ENCODE data around the gene GIGYF1.
"Not testable (repeated sequence)": the region's sequence is repeated elsewhere in the genome, so short reads cannot be mapped to it uniquely, and the experiment has no call there.

GIGYF1 gene

DNA sequence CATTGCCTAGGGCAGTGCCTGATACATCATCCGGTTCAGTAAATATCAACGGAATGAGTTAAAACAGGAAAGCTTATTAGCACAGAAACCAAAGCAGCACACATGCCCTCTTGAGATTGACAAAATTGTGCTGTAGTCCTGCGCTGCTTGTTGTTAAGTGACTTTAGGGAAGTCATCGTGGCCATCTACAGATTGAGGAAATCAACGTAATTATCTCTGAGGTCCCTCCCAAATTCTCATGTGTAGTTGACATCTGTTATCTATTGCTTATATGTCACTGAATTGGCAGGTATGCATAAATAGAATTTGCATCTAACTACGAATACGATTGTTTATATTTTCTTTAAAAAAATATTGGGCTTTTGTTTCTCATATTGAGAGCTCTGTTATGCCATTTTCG, 24.0 kb downstream of the GIGYF1 start:
- Histone ChIP-seq H3K4me3 (ENCODE audit: low read depth, low read length) (no peak overlapping the region), H3K27ac (ENCODE audit: low read depth, low read length) (no peak overlapping the region), H3K4me1 (ENCODE audit: control insufficient read depth, insufficient read depth, low read length, unreplicated experiment) (no peaks in the 10 kb centered on the region), H3K27me3 (ENCODE audit: insufficient read depth, low read length) (no peaks in the 10 kb centered on the region), H3K79me2 (ENCODE audit: control insufficient read depth, insufficient read depth, low read length, unreplicated experiment) (peaks cover 14% of the 10 kb centered on the region), H2AFZ (ENCODE audit: low read length, unreplicated experiment) (no peak overlapping the region), H3K36me3 (ENCODE audit: insufficient read depth, low read length) (no peaks in the 10 kb centered on the region)

DNA sequence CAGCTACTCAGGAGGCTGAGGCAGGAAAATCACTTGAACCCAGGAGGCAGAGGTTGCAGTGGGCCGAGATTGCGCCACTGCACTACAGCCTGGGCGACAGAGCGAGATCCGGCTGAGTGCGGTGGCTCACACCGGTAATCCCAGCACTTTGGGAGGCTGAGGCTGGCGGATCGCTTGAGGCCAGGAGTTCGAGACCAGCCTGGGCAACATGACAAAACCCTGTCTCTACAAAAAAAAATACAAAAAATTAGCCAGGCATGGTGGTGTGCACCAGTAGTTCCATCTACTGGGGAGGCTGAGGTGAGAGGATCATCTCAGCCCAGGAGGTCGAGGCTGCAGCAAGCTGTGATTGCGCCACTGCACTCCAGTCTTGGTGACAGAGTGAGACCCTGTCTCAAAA, 24.9 kb downstream of the GIGYF1 start:
- not testable (repeated sequence) for H3K27ac ChIP-seq (ENCODE audit: low read depth, low read length); H3K36me3 ChIP-seq (ENCODE audit: insufficient read depth, low read length); H3K4me3 ChIP-seq (ENCODE audit: low read depth, low read length); H3K79me2 ChIP-seq (ENCODE audit: control insufficient read depth, insufficient read depth, low read length, unreplicated experiment); H3K27me3 ChIP-seq (ENCODE audit: insufficient read depth, low read length); H2AFZ ChIP-seq (ENCODE audit: low read length, unreplicated experiment); H3K4me1 ChIP-seq (ENCODE audit: control insufficient read depth, insufficient read depth, low read length, unreplicated experiment)

DNA sequence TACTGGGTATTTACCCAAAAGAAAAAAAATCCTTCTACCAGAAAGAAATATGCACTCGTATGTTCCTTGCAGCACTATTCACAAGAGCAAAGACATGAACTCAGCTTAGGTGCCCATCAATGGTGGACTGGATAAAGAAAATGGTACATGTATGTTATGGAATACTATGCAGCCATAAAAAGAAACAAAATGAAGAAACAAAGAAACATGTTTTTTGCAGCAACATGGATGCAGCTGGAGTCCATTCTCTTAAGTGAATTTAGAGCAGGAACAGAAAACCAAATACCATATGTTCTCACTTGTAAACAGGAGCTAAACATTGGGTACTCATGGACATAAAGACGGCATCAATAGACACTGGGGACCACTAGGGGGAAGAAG, 26.0 kb downstream of the GIGYF1 start:
- H2AFZ ChIP-seq (ENCODE audit: low read length, unreplicated experiment), result no peak overlapping the region
- H3K36me3 ChIP-seq (ENCODE audit: insufficient read depth, low read length), result no peaks in the 10 kb centered on the region
- no peak overlapping the region for H3K27ac ChIP-seq (ENCODE audit: low read depth, low read length)
- no peaks in the 10 kb centered on the region for H3K79me2 ChIP-seq (ENCODE audit: control insufficient read depth, insufficient read depth, low read length, unreplicated experiment)
- H3K27me3 ChIP-seq (ENCODE audit: insufficient read depth, low read length), result no peaks in the 10 kb centered on the region
- no peak overlapping the region for H3K4me3 ChIP-seq (ENCODE audit: low read depth, low read length)
- H3K4me1 ChIP-seq (ENCODE audit: control insufficient read depth, insufficient read depth, low read length, unreplicated experiment), result no peaks in the 10 kb centered on the region

DNA sequence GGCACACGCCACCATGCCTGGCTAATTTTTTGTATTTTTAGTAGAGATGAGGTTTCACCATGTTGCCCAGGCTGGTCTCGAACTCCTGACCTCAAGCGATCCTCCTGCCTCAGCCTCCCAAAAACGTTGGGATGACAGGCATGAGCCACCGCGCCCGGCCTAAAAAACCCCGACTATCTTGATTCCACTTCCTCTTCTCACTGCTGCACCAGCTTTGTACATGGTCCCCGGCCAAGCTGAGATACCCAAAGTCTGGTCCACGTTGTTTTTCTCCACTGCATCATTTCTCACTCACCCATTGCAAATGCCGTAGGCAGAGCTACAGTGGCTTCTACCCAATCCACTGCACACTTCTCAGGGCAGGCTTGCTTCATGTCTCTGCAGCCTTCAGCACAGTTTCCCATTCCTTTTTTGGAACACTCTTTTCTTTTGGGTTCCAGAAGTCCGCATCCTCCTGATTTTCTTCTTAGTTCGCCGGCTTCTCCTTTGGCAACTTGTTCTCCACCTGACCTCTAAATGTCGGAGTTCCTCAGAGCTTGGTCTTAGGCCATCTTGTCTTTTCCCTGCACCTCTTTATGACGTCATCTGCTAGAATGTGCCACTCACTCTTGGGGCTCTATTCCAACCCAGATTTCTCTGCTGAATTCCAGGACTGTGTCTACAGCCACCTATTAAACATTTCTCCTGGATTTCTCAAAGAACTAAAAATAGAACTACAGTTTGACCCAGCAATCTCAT, 26.6 kb downstream of the GIGYF1 start:
- H3K4me3 ChIP-seq (ENCODE audit: low read depth, low read length), result no peak overlapping the region
- no peaks in the 10 kb centered on the region for H3K79me2 ChIP-seq (ENCODE audit: control insufficient read depth, insufficient read depth, low read length, unreplicated experiment)
- no peak overlapping the region for H2AFZ ChIP-seq (ENCODE audit: low read length, unreplicated experiment)
- H3K4me1 ChIP-seq (ENCODE audit: control insufficient read depth, insufficient read depth, low read length, unreplicated experiment), result no peaks in the 10 kb centered on the region
- no peaks in the 10 kb centered on the region for H3K36me3 ChIP-seq (ENCODE audit: insufficient read depth, low read length)
- H3K27me3 ChIP-seq (ENCODE audit: insufficient read depth, low read length), result no peaks in the 10 kb centered on the region
- H3K27ac ChIP-seq (ENCODE audit: low read depth, low read length), result no peak overlapping the region

DNA sequence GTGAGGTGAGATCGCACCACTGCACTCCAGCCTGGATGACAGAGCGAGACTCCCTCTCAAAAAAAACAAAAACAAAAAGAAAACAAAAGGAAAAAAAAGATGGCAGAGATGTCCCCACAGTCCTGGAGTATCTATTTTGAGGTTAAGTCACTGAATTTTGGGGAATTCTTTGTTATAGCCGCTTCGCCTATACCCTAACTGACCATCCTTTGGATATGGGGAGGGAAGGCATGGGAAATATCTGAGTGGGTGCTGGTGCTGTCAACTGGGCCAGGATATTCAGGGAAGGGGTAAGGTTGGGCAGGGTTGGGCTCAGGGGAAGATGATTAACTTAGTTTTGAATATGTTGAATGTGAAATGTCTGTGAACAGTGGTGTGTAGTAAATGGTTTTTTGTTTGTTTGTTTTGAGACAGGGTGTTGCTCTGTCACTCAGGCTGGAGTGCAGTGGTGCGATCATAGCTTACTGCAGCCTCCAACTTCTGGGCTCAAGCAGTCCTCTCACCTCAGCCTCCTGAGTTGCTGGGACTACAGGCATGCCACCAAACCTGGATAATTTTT, 28.8 kb downstream of the GIGYF1 start:
- no peaks in the 10 kb centered on the region for H3K79me2 ChIP-seq (ENCODE audit: control insufficient read depth, insufficient read depth, low read length, unreplicated experiment)
- H2AFZ ChIP-seq (ENCODE audit: low read length, unreplicated experiment), result no peak overlapping the region
- H3K4me1 ChIP-seq (ENCODE audit: control insufficient read depth, insufficient read depth, low read length, unreplicated experiment), result no peaks in the 10 kb centered on the region
- no peaks in the 10 kb centered on the region for H3K36me3 ChIP-seq (ENCODE audit: insufficient read depth, low read length)
- no peak overlapping the region for H3K4me3 ChIP-seq (ENCODE audit: low read depth, low read length)
- H3K27ac ChIP-seq (ENCODE audit: low read depth, low read length), result no peak overlapping the region
- H3K27me3 ChIP-seq (ENCODE audit: insufficient read depth, low read length), result no peaks in the 10 kb centered on the region

DNA sequence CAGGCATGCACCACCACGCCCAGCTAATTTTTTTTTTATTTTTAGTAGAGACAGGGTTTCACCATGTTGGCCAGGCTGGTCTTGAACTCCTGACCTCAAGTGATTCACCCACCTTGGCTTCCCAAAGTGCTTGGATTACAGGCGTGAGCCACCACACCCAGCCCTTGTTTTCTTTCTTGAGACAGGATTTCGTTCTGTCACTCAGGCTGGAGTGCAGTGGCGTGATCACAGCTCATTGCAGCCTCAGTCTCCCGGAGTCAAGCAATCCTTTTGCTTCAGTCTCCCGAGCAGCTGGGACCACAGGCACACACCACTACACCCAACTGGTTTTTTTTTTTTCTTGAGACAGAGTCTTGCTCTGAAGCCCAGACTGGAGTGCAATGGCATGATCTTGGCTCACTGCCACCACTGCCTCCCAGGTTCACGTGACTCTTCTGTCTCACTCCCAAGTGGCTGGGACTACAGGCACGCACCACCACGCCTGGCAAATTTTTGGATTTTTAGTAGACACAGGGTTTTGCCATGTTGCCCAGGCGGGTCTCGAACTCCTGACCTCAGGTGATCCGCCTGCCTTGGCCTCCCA, 31.8 kb downstream of the GIGYF1 start:
- not testable (repeated sequence) for H3K36me3 ChIP-seq (ENCODE audit: insufficient read depth, low read length); H3K4me1 ChIP-seq (ENCODE audit: control insufficient read depth, insufficient read depth, low read length, unreplicated experiment); H3K79me2 ChIP-seq (ENCODE audit: control insufficient read depth, insufficient read depth, low read length, unreplicated experiment); H3K27me3 ChIP-seq (ENCODE audit: insufficient read depth, low read length); H3K27ac ChIP-seq (ENCODE audit: low read depth, low read length); H3K4me3 ChIP-seq (ENCODE audit: low read depth, low read length); H2AFZ ChIP-seq (ENCODE audit: low read length, unreplicated experiment)

DNA sequence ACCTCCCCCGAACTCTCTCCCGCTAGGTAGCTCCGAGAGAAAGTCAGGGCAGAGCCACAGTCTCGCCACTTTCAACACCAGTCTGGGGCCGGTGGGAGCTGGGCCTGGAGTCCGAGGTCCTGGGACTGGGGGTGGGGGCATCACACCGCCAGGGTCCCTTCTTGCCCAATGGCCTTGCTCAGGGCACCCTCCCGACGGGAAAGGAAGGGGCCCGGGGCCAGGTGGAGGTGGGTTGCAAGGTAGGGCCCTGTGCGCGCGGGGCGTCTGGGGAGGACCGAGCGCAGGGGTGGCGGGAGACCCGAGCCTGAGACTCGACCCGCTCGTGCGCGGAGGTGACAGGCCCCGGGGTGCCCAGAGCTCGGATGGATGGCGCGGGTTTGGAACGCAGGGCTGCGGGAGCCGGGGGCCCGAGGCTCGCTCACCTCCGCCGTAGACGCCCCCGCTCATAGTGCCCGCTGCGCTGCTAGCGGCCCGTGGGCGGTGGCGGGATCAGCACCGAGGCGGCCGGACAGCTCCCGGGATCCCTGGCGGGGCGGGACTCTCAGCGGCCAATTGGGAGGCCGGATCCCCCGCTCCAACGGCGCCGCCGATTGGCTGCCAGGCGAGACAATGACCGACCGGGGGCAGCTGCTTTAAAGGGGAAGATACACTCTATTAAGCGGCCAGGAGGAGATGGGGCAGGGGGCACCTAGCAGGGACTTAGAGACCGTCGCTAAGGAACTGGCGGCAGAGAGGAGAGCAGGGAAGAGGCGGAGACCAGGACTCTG, 38.0 kb downstream of the GIGYF1 start, which contains the start of gene ACTL6B:
TSS of gene ACTL6B (minus strand) at position 541 of the 767 bp plus-strand sequence. CDS start at position 447, 94 bp downstream.
- Histone ChIP-seq H3K27ac (ENCODE audit: low read depth, low read length) (no peak within 1 kb of the TSS), H3K4me3 (ENCODE audit: low read depth, low read length) (no peak within 1 kb of the TSS), H3K36me3 (ENCODE audit: insufficient read depth, low read length) (no peaks in the 10 kb centered on the region), H3K4me1 (ENCODE audit: control insufficient read depth, insufficient read depth, low read length, unreplicated experiment) (no peaks in the 10 kb centered on the region), H3K27me3 (ENCODE audit: insufficient read depth, low read length) (peaks cover 42% of the 10 kb centered on the region), H2AFZ (ENCODE audit: low read length, unreplicated experiment) (no peak within 1 kb of the TSS), H3K79me2 (ENCODE audit: control insufficient read depth, insufficient read depth, low read length, unreplicated experiment) (no peaks in the 10 kb centered on the region)

DNA sequence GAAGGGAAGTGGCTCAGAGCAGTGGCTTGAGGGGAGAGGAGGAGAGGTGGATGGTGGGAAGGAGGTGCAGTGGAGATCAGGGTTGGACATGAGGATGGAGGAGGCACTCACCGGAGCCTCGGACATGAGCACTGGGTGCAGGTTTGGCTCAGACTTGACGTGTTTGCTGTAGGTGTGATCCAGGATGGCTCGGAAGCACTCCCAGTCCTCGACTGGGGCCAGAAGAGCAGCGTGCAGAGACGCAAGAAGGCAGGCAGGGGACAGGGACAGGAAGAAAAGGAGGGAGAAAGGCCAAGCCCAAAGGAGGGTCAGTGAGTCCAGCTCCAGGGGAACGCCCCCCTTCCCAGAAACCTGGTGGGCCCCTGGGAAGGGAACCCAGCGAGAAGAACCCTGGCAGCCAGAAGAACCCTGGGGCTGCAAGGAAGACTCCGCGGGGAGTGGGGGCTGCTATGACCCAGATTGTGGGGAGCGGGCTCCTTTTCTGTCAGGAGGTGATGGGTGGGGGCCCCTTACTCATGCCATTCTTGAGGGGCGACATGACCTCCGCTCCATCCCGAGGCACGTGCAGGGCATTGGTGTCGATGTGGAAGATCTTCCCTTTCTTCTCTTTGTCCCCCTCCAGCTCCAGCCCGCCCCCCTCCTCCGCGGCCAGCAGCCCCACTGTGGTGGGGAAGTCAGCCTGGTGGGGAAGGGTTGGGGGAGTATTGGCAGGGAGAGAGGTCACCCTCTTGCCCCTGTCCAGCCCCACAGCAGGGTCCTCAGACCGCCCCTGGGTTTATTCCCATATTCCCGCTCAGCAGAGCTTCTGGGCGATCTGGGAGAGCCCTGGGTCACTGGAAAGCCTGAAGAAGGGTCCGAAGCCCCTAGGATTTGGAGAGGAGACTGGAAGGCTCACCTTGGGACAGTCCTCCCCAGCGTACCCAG, 38.9 kb downstream of the GIGYF1 start:
- H3K36me3 ChIP-seq (ENCODE audit: insufficient read depth, low read length), result no peaks in the 10 kb centered on the region
- no peaks in the 10 kb centered on the region for H3K4me1 ChIP-seq (ENCODE audit: control insufficient read depth, insufficient read depth, low read length, unreplicated experiment)
- no peaks in the 10 kb centered on the region for H3K79me2 ChIP-seq (ENCODE audit: control insufficient read depth, insufficient read depth, low read length, unreplicated experiment)
- no peak overlapping the region for H3K27ac ChIP-seq (ENCODE audit: low read depth, low read length)
- H3K27me3 ChIP-seq (ENCODE audit: insufficient read depth, low read length), result peaks cover 42% of the 10 kb centered on the region
- no peak overlapping the region for H3K4me3 ChIP-seq (ENCODE audit: low read depth, low read length)
- H2AFZ ChIP-seq (ENCODE audit: low read length, unreplicated experiment), result no peak overlapping the region

DNA sequence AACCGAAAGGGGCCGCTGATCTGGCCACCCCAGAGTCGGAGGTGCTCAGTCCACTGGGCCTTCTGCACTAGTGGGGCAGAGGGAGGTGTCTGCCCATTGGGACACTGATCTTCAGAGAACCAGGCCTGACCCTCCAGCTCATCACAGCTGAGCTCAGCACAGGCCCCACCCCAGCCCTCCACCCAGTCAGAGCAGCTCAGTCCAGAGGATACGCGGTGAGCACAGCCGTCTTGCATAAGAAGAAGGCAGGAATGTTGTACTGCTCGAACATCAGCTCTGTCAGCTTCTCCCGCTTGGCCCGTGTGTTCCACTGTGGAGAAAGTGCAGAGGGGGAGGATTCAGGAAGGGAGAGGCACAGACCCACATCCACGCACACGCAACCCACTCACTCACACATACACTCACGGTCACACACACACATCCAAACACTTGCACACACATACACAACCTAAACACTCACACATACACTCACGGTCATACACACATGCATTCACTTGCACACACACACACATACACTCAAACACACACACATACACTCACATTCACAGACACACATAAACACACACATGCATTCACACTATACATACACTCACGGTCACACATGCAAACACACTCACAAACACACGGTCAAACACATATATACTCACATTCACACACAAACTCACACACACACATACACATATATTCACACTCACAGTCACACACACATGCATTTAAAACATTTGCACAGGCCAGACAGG, 44.1 kb downstream of the GIGYF1 start:
- Histone ChIP-seq H3K4me3 (ENCODE audit: low read depth, low read length) (no peak overlapping the region), H2AFZ (ENCODE audit: low read length, unreplicated experiment) (no peak overlapping the region), H3K27ac (ENCODE audit: low read depth, low read length) (no peak overlapping the region), H3K4me1 (ENCODE audit: control insufficient read depth, insufficient read depth, low read length, unreplicated experiment) (no peaks in the 10 kb centered on the region), H3K27me3 (ENCODE audit: insufficient read depth, low read length) (peaks cover 40% of the 10 kb centered on the region), H3K79me2 (ENCODE audit: control insufficient read depth, insufficient read depth, low read length, unreplicated experiment) (no peaks in the 10 kb centered on the region), H3K36me3 (ENCODE audit: insufficient read depth, low read length) (no peaks in the 10 kb centered on the region)

Data from ACC112 (cell line).